Upper lobe of left lung (tissue), 6 donors: ENCODE data around the gene GTF2A1L. TPM values are rescaled to one million over a fixed set of nuclear protein-coding genes. Genes with fewer than 3 reads are reported as not detected.

ENCODE experiments used
- ATAC-seq, 2 donors: fragments of 200-7000 bp; cut with Tn5 transposase; one replicate each; pipeline ENCODE4 v1.9.1; 2022; ENCODE audit warnings: mild to moderate bottlenecking in 2 of 2, moderate library complexity in 2 of 2; ENCODE audit not compliant: low FRiP score in 2 of 2
- DNase-seq, 2 donors: peaks; one replicate each; pipeline ENCODE4 v3.0.0-alpha.2; 2019 to 2020
- H3K27ac ChIP-seq, 4 donors: fragments of 200-600 bp; sonication (generic); one replicate each; pipeline ENCODE4 v1.5.1; 2016 to 2019
- H3K27me3 ChIP-seq, 4 donors: fragments of 200-600 bp; sonication (generic); one replicate each; pipeline ENCODE4 v1.5.1; 2017 to 2019
- H3K36me3 ChIP-seq, 4 donors: fragments of 200-600 bp; sonication (generic); one replicate each; pipeline ENCODE4 v1.5.1; 2016 to 2019
- H3K4me1 ChIP-seq, 4 donors: fragments of 200-600 bp; sonication (generic); one replicate each; pipeline ENCODE4 v1.5.1; 2018 to 2019
- H3K4me3 ChIP-seq, 4 donors: fragments of 200-600 bp; sonication (generic); one replicate each; pipeline ENCODE4 v1.5.1; 2017 to 2019; ENCODE audit warnings: mild to moderate bottlenecking in 2 of 4, moderate library complexity in 1 of 4
- H3K9me3 ChIP-seq, 4 donors: fragments of 200-600 bp; sonication (generic); one replicate each; pipeline ENCODE4 v1.5.1; 2018 to 2019
- CTCF ChIP-seq, 6 experiments: fragments of 450-650 bp in 4 of 6; fragments of 200-600 bp in 2 of 6; sonication (generic) in 2 of 6; IDR thresholded peaks; one replicate each; pipeline ENCODE4 v1.5.1; 2016 to 2019; ENCODE audit warnings: antibody characterized with exemption in 6 of 6
- EP300 ChIP-seq, 4 donors: sonication (generic); formaldehyde crosslinking; IDR thresholded peaks; one replicate each; pipeline ENCODE4 v1.5.1; 2017; ENCODE audit warnings: antibody characterized with exemption in 4 of 4, control low read depth in 2 of 4
- POLR2A ChIP-seq, 4 donors: fragments of 450-650 bp; IDR thresholded peaks; one replicate each; pipeline ENCODE4 v1.5.1; 2016 to 2017; ENCODE audit warnings: antibody characterized with exemption in 4 of 4, mild to moderate bottlenecking in 2 of 4
- POLR2AphosphoS5 ChIP-seq, 2 donors: sonication (generic); formaldehyde crosslinking; IDR thresholded peaks; one replicate each; pipeline ENCODE4 v1.5.1; 2017; ENCODE audit warnings: antibody characterized with exemption in 2 of 2
- WGBS, 2 donors: methylation state at CpG; one replicate each; pipeline ENCODE4 v1.1.5; 2017 to 2018; 5-methylcytosine and 5-hydroxymethylcytosine counted together
- total RNA-seq, 6 donors: library from RNA; depleted of rRNA in 4 of 6; stranded (reverse); fragments of >200 nt in 4 of 6; gene quantifications; one replicate each; pipeline versions ENCODE4 v1.1.0 to v1.2.1, GENCODE V29; 2016 to 2021
- donor health status: DM: no; HTN: no; CAD: no; lungs with moderate emphysema.
- donor health status: DM: no; HTN: yes; CAD: no; lungs with severe emphysema.

The GTF2A1L gene
- 1 to 10 TPM in 1 of 6 donors, under 1 TPM in 2, not detected in 3; 0.61 to 1.1 (median 0.89) TPM for total RNA-seq

GRCh38 chr2:48617618-48618017 is at the start of gene GTF2A1L:
Gene GTF2A1L, plus strand, starts transcription at chr2:48617856. Its CDS starts 19 bp downstream, at chr2:48617875.
- no peak for TF ChIP-seq CTCF (IDR thresholded peaks at IDR 0.05)
- TF ChIP-seq POLR2A (IDR thresholded peaks at IDR 0.05) = no peak
- no peak for TF ChIP-seq POLR2AphosphoS5 (IDR thresholded peaks at IDR 0.05)
- no peak for TF ChIP-seq EP300 (IDR thresholded peaks at IDR 0.05)
- ATAC-seq (no peak), DNase-seq (peak in 1 of 2 donors; percentile 68)
- WGBS, 2 donors = 85 to 88% methylated on average over 25 to 26 of the region's 26 CpGs
- Histone ChIP-seq H3K36me3 (no peaks in the 10 kb centered on the region), H3K27ac (no peak within 1 kb of the TSS), H3K4me3 (no peak within 1 kb of the TSS), H3K27me3 (no peaks in the 10 kb centered on the region), H3K9me3 (no peaks in the 10 kb centered on the region), H3K4me1 (no peaks in the 10 kb centered on the region)

- Histone ChIP-seq H3K4me1 (peaks cover 0 to 7% (median 0%) of the 10 kb centered on the region in 4 donors), H3K27me3 (no peaks in the 10 kb centered on the region), H3K27ac (peak overlapping the region in 2 of 4 donors; percentile 8 to 48), H3K4me3 (no peak overlapping the region), H3K9me3 (no peaks in the 10 kb centered on the region), H3K36me3 (no peaks in the 10 kb centered on the region)
- TF ChIP-seq POLR2A (IDR thresholded peaks at IDR 0.05) (no peak), EP300 (IDR thresholded peaks at IDR 0.05) (peak in 1 of 4 donors; percentile 64), POLR2AphosphoS5 (IDR thresholded peaks at IDR 0.05) (peak; percentile 21 to 45)
- no peak for DNase-seq
- peak in 1 of 2 donors; percentile 48 for ATAC-seq
- WGBS, 2 donors = 56 to 68% methylated on average over 4 of the region's 4 CpGs
Observed at GRCh38 chr2:48568547-48568946, 49.1 kb upstream of the GTF2A1L start.

GRCh38 chr2:48569433-48569832 is 48.2 kb upstream of the GTF2A1L start:
- H3K27me3 ChIP-seq = no peaks in the 10 kb centered on the region
- DNase-seq = no peak
- no peak for TF ChIP-seq POLR2A (IDR thresholded peaks at IDR 0.05)
- TF ChIP-seq CTCF (IDR thresholded peaks at IDR 0.05) = no peak
- TF ChIP-seq POLR2AphosphoS5 (IDR thresholded peaks at IDR 0.05) = no peak
- TF ChIP-seq EP300 (IDR thresholded peaks at IDR 0.05) = no peak
- ATAC-seq = no peak
- H3K4me3 ChIP-seq = no peak overlapping the region
- peaks cover 0 to 7% (median 0%) of the 10 kb centered on the region in 4 donors for H3K4me1 ChIP-seq
- H3K9me3 ChIP-seq = no peaks in the 10 kb centered on the region
- H3K36me3 ChIP-seq = no peaks in the 10 kb centered on the region
- H3K27ac ChIP-seq = peak overlapping the region in 1 of 4 donors; percentile 48

- no peak for ATAC-seq
- no peaks in the 10 kb centered on the region for H3K36me3 ChIP-seq
- H3K27me3 ChIP-seq = no peaks in the 10 kb centered on the region
- no peak for TF ChIP-seq POLR2AphosphoS5 (IDR thresholded peaks at IDR 0.05)
- no peak for TF ChIP-seq POLR2A (IDR thresholded peaks at IDR 0.05)
- TF ChIP-seq CTCF (IDR thresholded peaks at IDR 0.05) = no peak
- no peak for TF ChIP-seq EP300 (IDR thresholded peaks at IDR 0.05)
- H3K4me1 ChIP-seq = peaks cover 0 to 2% (median 0%) of the 10 kb centered on the region in 4 donors
- WGBS, 2 donors = 54 to 62% methylated on average over 4 to 5 of the region's 5 CpGs
- H3K9me3 ChIP-seq = no peaks in the 10 kb centered on the region
- DNase-seq = no peak
- no peak overlapping the region for H3K4me3 ChIP-seq
- no peak overlapping the region for H3K27ac ChIP-seq
Observed at GRCh38 chr2:48572816-48573215, 44.8 kb upstream of the GTF2A1L start.

GRCh38 chr2:48574353-48575287 is 43.0 kb upstream of the GTF2A1L start:
- no peaks in the 10 kb centered on the region for H3K4me1 ChIP-seq

More at GRCh38 chr2:48574353-48575287, 43.0 kb upstream of the GTF2A1L start:
- H3K36me3 ChIP-seq = no peaks in the 10 kb centered on the region
- no peaks in the 10 kb centered on the region for H3K27me3 ChIP-seq
- TF ChIP-seq EP300 (IDR thresholded peaks at IDR 0.05) = no peak
- TF ChIP-seq POLR2A (IDR thresholded peaks at IDR 0.05) = no peak
- ATAC-seq (no peak), DNase-seq (no peak)
- H3K27ac ChIP-seq = no peak overlapping the region
- H3K9me3 ChIP-seq = no peaks in the 10 kb centered on the region
- no peak overlapping the region for H3K4me3 ChIP-seq
- WGBS, 2 donors = 69 to 80% methylated on average over 9 of the region's 9 CpGs
